ENCODE results near the gene CEP112.

Gene CEP112

DNA sequence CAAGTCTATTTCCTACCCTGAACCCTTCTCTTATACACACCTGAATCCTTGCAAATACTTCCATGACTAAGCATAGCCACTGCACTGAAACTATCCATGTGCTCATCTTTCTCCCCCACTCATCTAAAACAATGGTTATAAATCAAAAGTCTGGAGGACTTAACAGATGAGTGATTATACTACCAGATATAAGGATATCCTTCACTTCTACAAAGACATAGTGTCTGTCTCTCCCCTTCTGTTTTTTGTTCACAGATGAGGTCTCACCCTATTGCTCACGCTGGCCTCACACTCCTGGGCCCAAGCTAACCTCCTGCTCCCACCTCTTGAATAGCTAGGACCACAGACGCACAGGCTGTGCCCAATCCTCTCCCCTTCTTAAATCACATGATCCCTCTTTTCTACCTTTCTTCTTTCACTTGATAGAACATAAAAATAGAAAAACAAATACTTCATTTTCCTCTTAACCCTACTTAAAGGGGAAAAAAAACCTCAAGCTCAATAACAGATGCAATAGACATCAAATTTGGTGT is 19.2 kb downstream of the CEP112 start:
- no peak for ATAC-seq
- no peak for TF ChIP-seq ZNF565 (CRISPR knock-in tag; conservative IDR thresholded peaks at IDR 0.05; ENCODE audit: low read depth)
- no peak for TF ChIP-seq PATZ1 (CRISPR knock-in tag; IDR thresholded peaks at IDR 0.05; ENCODE audit: borderline replicate concordance)
- no peak for TF ChIP-seq RARB (CRISPR knock-in tag; IDR thresholded peaks at IDR 0.05)
- no peak for TF ChIP-seq ZNF70 (CRISPR knock-in tag; IDR thresholded peaks at IDR 0.05)
- no peak for TF ChIP-seq ZC3H10 (CRISPR knock-in tag; IDR thresholded peaks at IDR 0.05)
- TF ChIP-seq ESRRG (CRISPR knock-in tag; IDR thresholded peaks at IDR 0.05) = no peak

- TF ChIP-seq, protein P1, sequence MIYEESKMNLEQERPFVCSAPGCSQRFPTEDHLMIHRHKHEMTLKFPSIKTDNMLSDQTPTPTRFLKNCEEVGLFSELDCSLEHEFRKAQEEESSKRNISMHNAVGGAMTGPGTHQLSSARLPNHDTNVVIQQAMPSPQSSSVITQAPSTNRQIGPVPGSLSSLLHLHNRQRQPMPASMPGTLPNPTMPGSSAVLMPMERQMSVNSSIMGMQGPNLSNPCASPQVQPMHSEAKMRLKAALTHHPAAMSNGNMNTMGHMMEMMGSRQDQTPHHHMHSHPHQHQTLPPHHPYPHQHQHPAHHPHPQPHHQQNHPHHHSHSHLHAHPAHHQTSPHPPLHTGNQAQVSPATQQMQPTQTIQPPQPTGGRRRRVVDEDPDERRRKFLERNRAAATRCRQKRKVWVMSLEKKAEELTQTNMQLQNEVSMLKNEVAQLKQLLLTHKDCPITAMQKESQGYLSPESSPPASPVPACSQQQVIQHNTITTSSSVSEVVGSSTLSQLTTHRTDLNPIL (CRISPR knock-in tag; IDR thresholded peaks at IDR 0.05; ENCODE audit: low read depth) = no peak
- TF ChIP-seq CSRNP3 (CRISPR knock-in tag; IDR thresholded peaks at IDR 0.05) (no peak), SNAI2 (CRISPR knock-in tag; IDR thresholded peaks at IDR 0.05) (no peak), PATZ1 (CRISPR knock-in tag; IDR thresholded peaks at IDR 0.05; ENCODE audit: borderline replicate concordance) (no peak), GLIS3 (CRISPR knock-in tag; IDR thresholded peaks at IDR 0.05) (no peak), OSR1 (CRISPR knock-in tag; IDR thresholded peaks at IDR 0.05) (no peak), RARB (CRISPR knock-in tag; IDR thresholded peaks at IDR 0.05) (no peak), TSHZ2 (CRISPR knock-in tag; IDR thresholded peaks at IDR 0.05) (no peak), ZNF8 (CRISPR knock-in tag; IDR thresholded peaks at IDR 0.05) (no peak)
- TF ChIP-seq, protein P2, sequence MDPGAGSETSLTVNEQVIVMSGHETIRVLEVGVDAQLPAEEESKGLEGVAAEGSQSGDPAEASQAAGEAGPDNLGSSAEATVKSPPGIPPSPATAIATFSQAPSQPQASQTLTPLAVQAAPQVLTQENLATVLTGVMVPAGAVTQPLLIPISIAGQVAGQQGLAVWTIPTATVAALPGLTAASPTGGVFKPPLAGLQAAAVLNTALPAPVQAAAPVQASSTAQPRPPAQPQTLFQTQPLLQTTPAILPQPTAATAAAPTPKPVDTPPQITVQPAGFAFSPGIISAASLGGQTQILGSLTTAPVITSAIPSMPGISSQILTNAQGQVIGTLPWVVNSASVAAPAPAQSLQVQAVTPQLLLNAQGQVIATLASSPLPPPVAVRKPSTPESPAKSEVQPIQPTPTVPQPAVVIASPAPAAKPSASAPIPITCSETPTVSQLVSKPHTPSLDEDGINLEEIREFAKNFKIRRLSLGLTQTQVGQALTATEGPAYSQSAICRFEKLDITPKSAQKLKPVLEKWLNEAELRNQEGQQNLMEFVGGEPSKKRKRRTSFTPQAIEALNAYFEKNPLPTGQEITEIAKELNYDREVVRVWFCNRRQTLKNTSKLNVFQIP (CRISPR knock-in tag; IDR thresholded peaks at IDR 0.05; ENCODE audit: borderline replicate concordance, low read depth) = no peak
- no peak for ATAC-seq
Observed at GRCh38 chr17:66172144-66172543, 19.8 kb downstream of the CEP112 start.

GRCh38 chr17:66171692-66172091 is 20.2 kb downstream of the CEP112 start:
- ATAC-seq = no peak
- TF ChIP-seq RARB (CRISPR knock-in tag; IDR thresholded peaks at IDR 0.05) (no peak), ZNF70 (CRISPR knock-in tag; IDR thresholded peaks at IDR 0.05) (no peak)

GRCh38 chr17:66171172-66171571 is 20.8 kb downstream of the CEP112 start:
- no peak for ATAC-seq
- TF ChIP-seq ZNF70 (CRISPR knock-in tag; IDR thresholded peaks at IDR 0.05) (no peak), ISL1 (CRISPR knock-in tag; IDR thresholded peaks at IDR 0.05) (no peak), GLIS3 (CRISPR knock-in tag; IDR thresholded peaks at IDR 0.05) (no peak), BACH2 (CRISPR knock-in tag; IDR thresholded peaks at IDR 0.05; ENCODE audit: borderline replicate concordance) (no peak), RARB (CRISPR knock-in tag; IDR thresholded peaks at IDR 0.05) (no peak), ARNTL (CRISPR knock-in tag; IDR thresholded peaks at IDR 0.05; ENCODE audit: borderline replicate concordance, low read depth) (no peak), SNAI2 (CRISPR knock-in tag; IDR thresholded peaks at IDR 0.05) (no peak)
